Sigmoid colon (tissue), 7 donors: Measurements from ENCODE around the gene PTPRD. TPM values are rescaled to one million over a fixed set of nuclear protein-coding genes. Genes with fewer than 3 reads are reported as not detected.

Source experiments
- DNase-seq: peaks from one replicate; pipeline ENCODE4 v3.0.0-alpha.2; 2019
- H3K27ac ChIP-seq, 4 donors: fragments of 200-600 bp; sonication (generic); one replicate each; pipeline ENCODE4 v1.5.1; 2016 to 2019; ENCODE audit warnings: mild to moderate bottlenecking in 1 of 4
- H3K27me3 ChIP-seq, 3 donors: fragments of 200-600 bp; sonication (generic); one replicate each; pipeline ENCODE4 v1.5.1; 2019; ENCODE audit warnings: mild to moderate bottlenecking in 1 of 3
- H3K36me3 ChIP-seq, 4 donors: fragments of 200-600 bp; sonication (generic); one replicate each; pipeline ENCODE4 v1.5.1; 2016 to 2019
- H3K4me1 ChIP-seq, 4 donors: fragments of 200-600 bp; sonication (generic); one replicate each; pipeline ENCODE4 v1.5.1; 2017 to 2019
- H3K4me3 ChIP-seq, 4 donors: fragments of 200-600 bp; sonication (generic); one replicate each; pipeline ENCODE4 v1.5.1; 2017 to 2019; ENCODE audit warnings: mild to moderate bottlenecking in 2 of 4, moderate library complexity in 1 of 4
- H3K9me3 ChIP-seq, 4 donors: fragments of 200-600 bp in 3 of 4; sonication (generic) in 3 of 4; one replicate each; pipeline versions ENCODE4 v1.5.1 to v1.6.1; 2013 to 2019
- EP300 ChIP-seq, 4 donors: sonication (generic); formaldehyde crosslinking; IDR thresholded peaks; one replicate each; pipeline ENCODE4 v1.6.1; 2017; ENCODE audit warnings: antibody characterized with exemption in 4 of 4
- POLR2A ChIP-seq, 2 donors: fragments of 450-650 bp; IDR thresholded peaks; one replicate each; pipeline ENCODE4 v1.6.1; 2016; ENCODE audit warnings: antibody characterized with exemption in 2 of 2, mild to moderate bottlenecking in 2 of 2, moderate library complexity in 2 of 2
- POLR2AphosphoS5 ChIP-seq, 4 donors: sonication (generic); formaldehyde crosslinking; IDR thresholded peaks; one replicate each; pipeline ENCODE4 v1.6.1; 2017; ENCODE audit warnings: antibody characterized with exemption in 4 of 4
- WGBS, 2 donors: extraction: QIAGEN DNeasy Blood & Tissue Kit; methylation state at CpG; one replicate each; pipeline ENCODE4 v1.1.7; 2013; 5-methylcytosine and 5-hydroxymethylcytosine counted together
- intact Hi-C: fragments of 100-400 bp; cut with DNase I; formaldehyde crosslinking; loops from one replicate; pipeline ENCODE4 v1.15.1; 2023
- polyA plus RNA-seq, 3 donors: library from polyadenylated mRNA; stranded (reverse); fragments of 200-250 nt; gene quantifications; one replicate each; pipeline ENCODE4 v1.2.3, GENCODE V29; 2013
- total RNA-seq, 4 donors: library from RNA; depleted of rRNA; stranded (reverse); fragments of >200 nt; gene quantifications; one replicate each; pipeline ENCODE4 v1.1.0, GENCODE V29; 2016
- TF ChIP-seq, protein P1 (sequence below), 4 experiments: fragments of 450-650 bp in 3 of 4; fragments of 200-600 bp in 1 of 4; IDR thresholded peaks; one replicate each; pipeline ENCODE4 v1.5.1; 2016 to 2019; ENCODE audit warnings: antibody characterized with exemption in 4 of 4, mild to moderate bottlenecking in 3 of 4, moderate library complexity in 2 of 4
- donor health status: healthy with polysubstance abuse.
- donor health status: Bipolar disorder and iron deficiency.
- donor health status: healthy.

PTPRD gene
- total and polyA plus RNA-seq, 7 donors = 1.2 to 18.3 (median 6.3) TPM

- WGBS, 2 donors = 69 to 73% methylated on average over 3 of the region's 3 CpGs
- Histone ChIP-seq H3K4me3 (no peak overlapping the region), H3K36me3 (no peaks in the 10 kb centered on the region), H3K9me3 (no peaks in the 10 kb centered on the region), H3K27me3 (no peaks in the 10 kb centered on the region), H3K27ac (no peak overlapping the region), H3K4me1 (no peaks in the 10 kb centered on the region)
- intact Hi-C loops = no loop called here
- no peak for TF ChIP-seq EP300 (IDR thresholded peaks at IDR 0.05)
- TF ChIP-seq, protein P1, sequence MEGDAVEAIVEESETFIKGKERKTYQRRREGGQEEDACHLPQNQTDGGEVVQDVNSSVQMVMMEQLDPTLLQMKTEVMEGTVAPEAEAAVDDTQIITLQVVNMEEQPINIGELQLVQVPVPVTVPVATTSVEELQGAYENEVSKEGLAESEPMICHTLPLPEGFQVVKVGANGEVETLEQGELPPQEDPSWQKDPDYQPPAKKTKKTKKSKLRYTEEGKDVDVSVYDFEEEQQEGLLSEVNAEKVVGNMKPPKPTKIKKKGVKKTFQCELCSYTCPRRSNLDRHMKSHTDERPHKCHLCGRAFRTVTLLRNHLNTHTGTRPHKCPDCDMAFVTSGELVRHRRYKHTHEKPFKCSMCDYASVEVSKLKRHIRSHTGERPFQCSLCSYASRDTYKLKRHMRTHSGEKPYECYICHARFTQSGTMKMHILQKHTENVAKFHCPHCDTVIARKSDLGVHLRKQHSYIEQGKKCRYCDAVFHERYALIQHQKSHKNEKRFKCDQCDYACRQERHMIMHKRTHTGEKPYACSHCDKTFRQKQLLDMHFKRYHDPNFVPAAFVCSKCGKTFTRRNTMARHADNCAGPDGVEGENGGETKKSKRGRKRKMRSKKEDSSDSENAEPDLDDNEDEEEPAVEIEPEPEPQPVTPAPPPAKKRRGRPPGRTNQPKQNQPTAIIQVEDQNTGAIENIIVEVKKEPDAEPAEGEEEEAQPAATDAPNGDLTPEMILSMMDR (IDR thresholded peaks at IDR 0.05) = no peak
- no peak for TF ChIP-seq POLR2A (IDR thresholded peaks at IDR 0.05)
- no peak for TF ChIP-seq POLR2AphosphoS5 (IDR thresholded peaks at IDR 0.05)
- no peak for DNase-seq
These were observed 2002.5 kb downstream of the PTPRD start for GRCh38 chr9:8610256-8610655.

- TF ChIP-seq EP300 (IDR thresholded peaks at IDR 0.05) (no peak), POLR2A (IDR thresholded peaks at IDR 0.05) (no peak), POLR2AphosphoS5 (IDR thresholded peaks at IDR 0.05) (no peak)
- TF ChIP-seq, protein P1 (IDR thresholded peaks at IDR 0.05) = no peak
- WGBS, 2 donors = 88 to 92% methylated on average over 2 of the region's 2 CpGs
- Histone ChIP-seq H3K27me3 (no peaks in the 10 kb centered on the region), H3K27ac (no peak overlapping the region), H3K4me1 (no peaks in the 10 kb centered on the region), H3K4me3 (no peak overlapping the region), H3K9me3 (no peaks in the 10 kb centered on the region), H3K36me3 (no peaks in the 10 kb centered on the region)
- no peak for DNase-seq
- intact Hi-C loops = no loop called here
These were observed 2007.7 kb downstream of the PTPRD start for GRCh38 chr9:8605096-8605495.

DNA sequence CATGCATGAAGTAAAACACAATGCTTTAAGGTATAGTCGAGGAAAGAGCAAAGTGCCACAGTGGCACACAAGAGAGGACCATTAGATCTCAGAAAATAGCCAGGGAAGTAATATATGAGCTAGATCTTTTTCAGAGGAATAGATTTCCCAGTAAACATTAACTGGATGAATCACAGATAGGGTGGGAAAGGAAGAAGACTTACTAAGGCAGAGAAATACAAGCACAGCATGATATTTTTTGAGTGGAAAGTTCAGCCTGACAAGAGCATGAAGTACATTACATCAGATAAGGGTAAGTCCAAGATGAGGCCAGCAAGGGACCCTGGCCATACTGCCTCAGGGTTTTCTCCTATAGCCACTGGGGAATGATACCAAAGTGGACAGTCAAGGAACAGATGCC lies 2008.6 kb downstream of the PTPRD start:
- intact Hi-C loops = no loop called here

GRCh38 chr9:8600914-8601680 lies 2011.7 kb downstream of the PTPRD start:
- H3K27ac ChIP-seq = no peak overlapping the region
- H3K4me1 ChIP-seq = no peaks in the 10 kb centered on the region
- DNase-seq = peak; percentile 40
- no peak for TF ChIP-seq POLR2AphosphoS5 (IDR thresholded peaks at IDR 0.05)
- no peak overlapping the region for H3K4me3 ChIP-seq
- WGBS, 2 donors = 92 to 95% methylated on average over 4 of the region's 4 CpGs
- no peaks in the 10 kb centered on the region for H3K9me3 ChIP-seq
- intact Hi-C loops = no loop called here
- no peaks in the 10 kb centered on the region for H3K27me3 ChIP-seq
- no peaks in the 10 kb centered on the region for H3K36me3 ChIP-seq

More for the DNA sequence above, 2008.6 kb downstream of the PTPRD start:
- WGBS, 2 donors = 58 to 64% methylated on average over 1 of the region's 1 CpG
- H3K36me3 ChIP-seq = no peaks in the 10 kb centered on the region
- no peak overlapping the region for H3K4me3 ChIP-seq
- DNase-seq = no peak
- H3K27ac ChIP-seq = no peak overlapping the region
- H3K9me3 ChIP-seq = no peaks in the 10 kb centered on the region
- no peaks in the 10 kb centered on the region for H3K4me1 ChIP-seq
- TF ChIP-seq, protein P1 (IDR thresholded peaks at IDR 0.05) = no peak
- TF ChIP-seq POLR2AphosphoS5 (IDR thresholded peaks at IDR 0.05) = no peak
- TF ChIP-seq POLR2A (IDR thresholded peaks at IDR 0.05) = no peak
- no peak for TF ChIP-seq EP300 (IDR thresholded peaks at IDR 0.05)
- H3K27me3 ChIP-seq = no peaks in the 10 kb centered on the region

DNA sequence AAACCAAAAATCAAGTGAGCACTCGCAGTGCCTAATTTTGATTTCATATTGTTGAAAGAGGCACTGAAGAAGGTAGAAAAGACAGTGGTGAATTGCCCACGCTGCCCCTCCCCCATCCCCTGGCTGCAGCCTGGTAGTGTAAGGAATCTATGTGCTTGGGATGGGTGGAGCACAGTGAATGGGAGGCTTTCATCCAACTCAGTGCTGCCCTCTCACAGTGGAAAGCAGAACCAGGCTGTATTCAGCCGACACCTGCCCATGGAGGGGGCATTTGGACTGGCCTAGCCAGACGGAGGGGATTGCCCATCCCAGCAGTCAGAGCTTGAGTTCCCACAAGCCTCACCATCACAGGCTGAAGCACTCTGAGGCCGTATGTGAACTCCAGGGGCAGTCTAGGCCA lies 2012.9 kb downstream of the PTPRD start:
- no peaks in the 10 kb centered on the region for H3K36me3 ChIP-seq
- no peaks in the 10 kb centered on the region for H3K9me3 ChIP-seq
- WGBS, 2 donors = 94 to 95% methylated on average over 5 of the region's 5 CpGs
- TF ChIP-seq POLR2AphosphoS5 (IDR thresholded peaks at IDR 0.05) = no peak
- no peak for TF ChIP-seq EP300 (IDR thresholded peaks at IDR 0.05)
- TF ChIP-seq, protein P1 (IDR thresholded peaks at IDR 0.05) = no peak
- TF ChIP-seq POLR2A (IDR thresholded peaks at IDR 0.05) = no peak
- H3K4me1 ChIP-seq = no peaks in the 10 kb centered on the region
- no peaks in the 10 kb centered on the region for H3K27me3 ChIP-seq
- H3K4me3 ChIP-seq = no peak overlapping the region
- no peak overlapping the region for H3K27ac ChIP-seq
- intact Hi-C loops = no loop called here
- peak; percentile 55 for DNase-seq
